ENCODE measurements around the gene KRTAP4-8. TPM values are rescaled to one million over a fixed set of nuclear protein-coding genes. Genes with fewer than 3 reads are reported as not detected.
A peak's percentile ranks its signal among the peaks of the same experiment; 100 is the strongest.
"Not testable (repeated sequence)": the region's sequence is repeated elsewhere in the genome, so short reads cannot be mapped to it uniquely, and the experiment has no call there.

The KRTAP4-8 gene
- total RNA-seq (2014; rRNA removed; shearing (Covaris generic)): not detected in 2 replicates

- Histone ChIP-seq H3K36me3 (no peaks in the 10 kb centered on the region), H3K27ac (no peak within 1 kb of the TSS), H3K27me3 (no peaks in the 10 kb centered on the region), H3K4me3 (no peak within 1 kb of the TSS), H3K4me1 (0 out of 2 replicates have a peak, but pooled peaks cover 2% of the 10 kb centered on the region), H3K9me3 (replicated peaks) (no peaks in the 10 kb centered on the region)
- no peak for DNase-seq
Observed at GRCh38 chr17:41098042-41098441, at the start of gene KRTAP4-8. Gene KRTAP4-8, minus strand, starts transcription at chr17:41098142. Its CDS starts 58 bp downstream, at chr17:41098084.

- Histone ChIP-seq H3K27ac (no peak overlapping the region), H3K4me3 (no peak overlapping the region), H3K4me1 (no peaks in the 10 kb centered on the region), H3K36me3 (no peaks in the 10 kb centered on the region), H3K9me3 (replicated peaks) (peaks cover 11% of the 10 kb centered on the region), H3K27me3 (no peaks in the 10 kb centered on the region)
- no peak for DNase-seq
Observed at GRCh38 chr17:41145261-41145660, 47.3 kb upstream of the KRTAP4-8 start.

GRCh38 chr17:41144846-41145245, 46.9 kb upstream of the KRTAP4-8 start:
- no peak overlapping the region for H3K27ac ChIP-seq
- peaks cover 11% of the 10 kb centered on the region for H3K9me3 ChIP-seq (replicated peaks)
- no peaks in the 10 kb centered on the region for H3K27me3 ChIP-seq
- H3K4me1 ChIP-seq: no peaks in the 10 kb centered on the region
- H3K4me3 ChIP-seq: no peak overlapping the region
- H3K36me3 ChIP-seq: no peaks in the 10 kb centered on the region
- DNase-seq: no peak

- H3K27me3 ChIP-seq: no peaks in the 10 kb centered on the region
- no peak for DNase-seq
- peaks cover 11% of the 10 kb centered on the region for H3K9me3 ChIP-seq (replicated peaks)
- H3K27ac ChIP-seq: no peak overlapping the region
- no peak overlapping the region for H3K4me3 ChIP-seq
- no peaks in the 10 kb centered on the region for H3K36me3 ChIP-seq
- no peaks in the 10 kb centered on the region for H3K4me1 ChIP-seq
Observed at GRCh38 chr17:41141361-41141760, 43.4 kb upstream of the KRTAP4-8 start.

GRCh38 chr17:41140360-41141131, 42.6 kb upstream of the KRTAP4-8 start, which contains the start of gene KRTAP4-6:
Gene KRTAP4-6, minus strand, starts transcription at chr17:41140544. Its CDS starts 57 bp downstream, at chr17:41140487.
- peaks cover 11% of the 10 kb centered on the region for H3K9me3 ChIP-seq (replicated peaks)
- H3K4me3 ChIP-seq: no peak within 1 kb of the TSS
- H3K27me3 ChIP-seq: no peaks in the 10 kb centered on the region
- H3K4me1 ChIP-seq: no peaks in the 10 kb centered on the region
- DNase-seq: peak in 1 of 2 experiments; percentile 11
- peak within 1 kb of the TSS; percentile 23; the same call in 1 of the 2 replicates for H3K27ac ChIP-seq
- H3K36me3 ChIP-seq: no peaks in the 10 kb centered on the region

- DNase-seq: peak; percentile 63 to 70
- H3K27ac ChIP-seq: peak overlapping the region; percentile 23; the same call in 1 of the 2 replicates
- H3K36me3 ChIP-seq: not testable (repeated sequence)
Observed at GRCh38 chr17:41139865-41140264, 41.9 kb upstream of the KRTAP4-8 start.

GRCh38 chr17:41133880-41134735, 36.2 kb upstream of the KRTAP4-8 start:
- DNase-seq: no peak
- Histone ChIP-seq H3K4me3 (no peak overlapping the region), H3K4me1 (no peaks in the 10 kb centered on the region), H3K9me3 (replicated peaks) (no peaks in the 10 kb centered on the region; the same call in 1 of the 2 replicates), H3K27ac (no peak overlapping the region), H3K27me3 (no peaks in the 10 kb centered on the region), H3K36me3 (no peaks in the 10 kb centered on the region)

More at GRCh38 chr17:41139865-41140264, 41.9 kb upstream of the KRTAP4-8 start:
- not testable (repeated sequence) for H3K27me3 ChIP-seq, H3K4me1 ChIP-seq, H3K4me3 ChIP-seq
- H3K9me3 ChIP-seq (replicated peaks): peaks cover 11% of the 10 kb centered on the region

- Histone ChIP-seq H3K27me3 (no peaks in the 10 kb centered on the region), H3K27ac (no peak overlapping the region), H3K9me3 (replicated peaks) (no peaks in the 10 kb centered on the region; the same call in 1 of the 2 replicates), H3K36me3 (no peaks in the 10 kb centered on the region), H3K4me3 (no peak overlapping the region), H3K4me1 (no peaks in the 10 kb centered on the region)
- no peak for DNase-seq
Observed at GRCh38 chr17:41131979-41132378, 34.0 kb upstream of the KRTAP4-8 start.

- H3K4me3 ChIP-seq: no peak overlapping the region
- H3K27ac ChIP-seq: no peak overlapping the region
- no peak for DNase-seq
- no peaks in the 10 kb centered on the region for H3K36me3 ChIP-seq
- no peaks in the 10 kb centered on the region for H3K4me1 ChIP-seq
- H3K9me3 ChIP-seq (replicated peaks): peaks cover 4% of the 10 kb centered on the region
- H3K27me3 ChIP-seq: no peaks in the 10 kb centered on the region
Observed at GRCh38 chr17:41127371-41127770, 29.4 kb upstream of the KRTAP4-8 start.

GRCh38 chr17:41126412-41126811, 28.5 kb upstream of the KRTAP4-8 start:
- H3K4me3 ChIP-seq: no peak overlapping the region
- no peaks in the 10 kb centered on the region for H3K36me3 ChIP-seq
- DNase-seq: no peak
- H3K27me3 ChIP-seq: no peaks in the 10 kb centered on the region
- no peaks in the 10 kb centered on the region for H3K4me1 ChIP-seq
- H3K9me3 ChIP-seq (replicated peaks): peaks cover 4% of the 10 kb centered on the region
- no peak overlapping the region for H3K27ac ChIP-seq

- Histone ChIP-seq H3K4me3 (no peak overlapping the region), H3K4me1 (no peaks in the 10 kb centered on the region), H3K9me3 (replicated peaks) (peaks cover 4% of the 10 kb centered on the region), H3K27ac (no peak overlapping the region), H3K36me3 (no peaks in the 10 kb centered on the region), H3K27me3 (no peaks in the 10 kb centered on the region)
- DNase-seq: no peak
Observed at GRCh38 chr17:41125064-41125463, 27.1 kb upstream of the KRTAP4-8 start.

GRCh38 chr17:41123991-41124371, 26.0 kb upstream of the KRTAP4-8 start, which contains the start of gene KRTAP4-12:
Gene KRTAP4-12, minus strand, starts transcription at chr17:41124182. Its CDS starts 60 bp downstream, at chr17:41124122.
- not testable (repeated sequence) for H3K36me3 ChIP-seq; H3K4me3 ChIP-seq; H3K27me3 ChIP-seq; H3K9me3 ChIP-seq (replicated peaks); H3K4me1 ChIP-seq; DNase-seq
- H3K27ac ChIP-seq: peak within 1 kb of the TSS; percentile 20; the same call in 1 of the 2 replicates

GRCh38 chr17:41123292-41123990, 25.5 kb upstream of the KRTAP4-8 start:
- H3K27ac ChIP-seq: peak overlapping the region; percentile 20; the same call in 1 of the 2 replicates
- peak; percentile 47 to 49 for DNase-seq
- H3K27me3 ChIP-seq; H3K9me3 ChIP-seq (replicated peaks); H3K36me3 ChIP-seq; H3K4me3 ChIP-seq; H3K4me1 ChIP-seq: not testable (repeated sequence)

- peaks cover 4% of the 10 kb centered on the region for H3K9me3 ChIP-seq (replicated peaks)
- H3K27ac ChIP-seq: no peak overlapping the region
- H3K36me3 ChIP-seq: no peaks in the 10 kb centered on the region
- no peaks in the 10 kb centered on the region for H3K4me1 ChIP-seq
- no peak overlapping the region for H3K4me3 ChIP-seq
- H3K27me3 ChIP-seq: no peaks in the 10 kb centered on the region
- no peak for DNase-seq
Observed at GRCh38 chr17:41121742-41122141, 23.8 kb upstream of the KRTAP4-8 start.
